OCI-LY3 (cell line): ENCODE results near the gene PTAFR.

Source experiments
- H2AFZ ChIP-seq: fragments of 200-600, 300-600 bp; shearing (Covaris generic); 2 replicates; pipeline ENCODE4 v1.6.0; 2014; ENCODE audit warnings: antibody characterized with exemption, low read depth, low read length
- H3K27ac ChIP-seq: fragments of 200-600, 300-600 bp; sonication (generic); 2 replicates; pipeline ENCODE4 v1.5.1; 2014; ENCODE audit warnings: mild to moderate bottlenecking, low read length, moderate library complexity, mixed read lengths
- H3K27me3 ChIP-seq: fragments of 200-600, 300-600 bp; sonication (generic); 2 replicates; pipeline ENCODE4 v1.6.1; 2014; ENCODE audit warnings: low read depth, low read length, mixed read lengths
- H3K36me3 ChIP-seq: fragments of 200-600, 300-600 bp; sonication (generic); replicated peaks from 2 replicates; pipeline ENCODE3; 2014; ENCODE audit warnings: low read depth, low read length, mixed read lengths
- H3K4me1 ChIP-seq: fragments of 300-600, 200-600 bp; sonication (generic); 2 replicates; pipeline ENCODE4 v1.6.1; 2014; ENCODE audit warnings: low read length, mixed read lengths
- H3K4me2 ChIP-seq: fragments of 200-600, 300-600 bp; sonication (generic); 2 replicates; pipeline ENCODE4 v1.6.1; 2014; ENCODE audit warnings: low read length, mixed read lengths
- H3K4me3 ChIP-seq: fragments of 300-600, 200-600 bp; sonication (generic); 2 replicates; pipeline ENCODE4 v1.5.1; 2014; ENCODE audit warnings: antibody characterized with exemption, mild to moderate bottlenecking, low read length, moderate library complexity
- H3K79me2 ChIP-seq: fragments of 300-600, 200-600 bp; shearing (Covaris generic); 2 replicates; pipeline ENCODE4 v1.6.1; 2014; ENCODE audit warnings: mild to moderate bottlenecking, low read length, mixed read lengths
- H3K9ac ChIP-seq: fragments of 300-600, 200-600 bp; shearing (Covaris generic); 2 replicates; pipeline ENCODE4 v1.6.0; 2014; ENCODE audit warnings: mild to moderate bottlenecking, low read length, moderate library complexity
- H3K9me3 ChIP-seq: fragments of 200-600, 300-600 bp; shearing (Covaris generic); 2 replicates; pipeline ENCODE4 v1.6.1; 2014; ENCODE audit warnings: low read length, mixed read lengths; ENCODE audit not compliant: insufficient read depth
- H4K20me1 ChIP-seq: fragments of 200-600, 300-600 bp; sonication (generic); 2 replicates; pipeline ENCODE4 v1.6.1; 2016; ENCODE audit warnings: low read length, mixed read lengths; ENCODE audit not compliant: insufficient read depth
- CTCF ChIP-seq: fragments of 200-600, 300-600 bp; sonication (generic); IDR thresholded peaks from 2 replicates; pipeline ENCODE4 v1.5.1; 2014; ENCODE audit warnings: antibody characterized with exemption, low read length, low read depth
- EZH2phosphoT487 ChIP-seq: fragments of 200-600 bp; shearing (Covaris generic); IDR thresholded peaks from 2 replicates; pipeline ENCODE4 v1.6.1; 2018; ENCODE audit warnings: antibody characterized with exemption, mixed run types, low read depth

PTAFR gene

GRCh38 chr1:28102189-28102588 is 74.3 kb downstream of the PTAFR start:
- no peak for TF ChIP-seq CTCF
- no peak for TF ChIP-seq EZH2phosphoT487
- no peaks in the 10 kb centered on the region for H3K4me1 ChIP-seq
- no peaks in the 10 kb centered on the region for H3K9me3 ChIP-seq
- no peaks in the 10 kb centered on the region for H3K79me2 ChIP-seq
- H3K4me2 ChIP-seq: no peak overlapping the region
- no peak overlapping the region for H2AFZ ChIP-seq
- no peak overlapping the region for H3K9ac ChIP-seq
- H3K4me3 ChIP-seq: no peak overlapping the region
- no peaks in the 10 kb centered on the region for H3K36me3 ChIP-seq
- H4K20me1 ChIP-seq: no peaks in the 10 kb centered on the region
- H3K27me3 ChIP-seq: no peaks in the 10 kb centered on the region
- no peak overlapping the region for H3K27ac ChIP-seq

DNA sequence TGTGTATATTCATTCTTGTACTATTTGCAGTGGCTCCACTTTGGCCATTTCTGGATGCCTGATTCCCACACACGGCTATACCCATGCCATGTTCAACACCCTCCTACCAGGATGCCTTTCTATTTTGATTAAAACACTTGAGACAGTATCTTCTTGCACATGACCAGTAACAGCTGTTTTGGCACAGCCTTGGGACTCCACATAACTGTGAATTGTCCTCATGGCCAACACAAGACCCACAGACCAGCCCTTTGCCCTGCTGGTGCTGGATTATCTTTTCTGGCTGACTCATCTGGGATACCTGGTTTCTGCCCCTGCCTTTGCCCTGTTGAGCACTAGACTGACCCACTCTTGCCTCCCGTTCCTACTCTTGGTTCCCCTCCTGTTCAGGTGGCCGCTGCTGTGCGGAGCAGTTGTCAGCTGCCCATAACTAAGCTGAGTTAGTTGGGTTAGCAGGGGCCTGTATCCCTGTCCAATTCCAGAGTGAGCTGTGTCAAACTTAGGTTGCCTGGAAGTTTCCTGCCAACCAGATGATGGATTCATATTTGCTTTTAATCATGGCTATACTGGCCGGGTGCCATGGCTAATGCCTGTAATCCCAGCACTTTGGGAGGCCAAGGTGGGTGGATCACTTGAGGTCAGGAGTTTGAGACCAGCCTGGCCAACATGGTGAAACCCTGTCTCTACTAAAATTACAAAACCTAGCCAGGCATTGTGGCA is 77.3 kb downstream of the PTAFR start:
- Histone ChIP-seq H3K79me2 (no peaks in the 10 kb centered on the region), H3K4me3 (no peak overlapping the region), H3K4me1 (no peaks in the 10 kb centered on the region), H3K36me3 (no peaks in the 10 kb centered on the region), H3K4me2 (no peak overlapping the region), H3K9ac (no peak overlapping the region), H2AFZ (no peak overlapping the region), H3K27me3 (no peaks in the 10 kb centered on the region; the same call in 1 of the 2 replicates), H4K20me1 (no peaks in the 10 kb centered on the region), H3K27ac (no peak overlapping the region), H3K9me3 (no peaks in the 10 kb centered on the region)
- TF ChIP-seq EZH2phosphoT487: no peak
- no peak for TF ChIP-seq CTCF
